GM10248 (cell line): Measurements from ENCODE around the gene NSMCE1.

Experiments
- CTCF ChIA-PET: fragments of 300-600 bp; sonication (Branson Sonifier 250); formaldehyde crosslinking; extraction: SDS; loops from one replicate; lab custom pipeline; 2021; ENCODE audit warnings: antibody characterized with exemption; lab: Yijun Ruan, JAX
- POLR2A ChIA-PET: fragments of 350-650 bp; sonication (Branson Sonifier 250); formaldehyde crosslinking; extraction: SDS; loops from one replicate; lab custom pipeline; 2020; ENCODE audit warnings: antibody characterized with exemption; lab: Yijun Ruan, JAX
- DNase-seq: peaks from one replicate; pipeline ENCODE4 v3.0.0; 2012; ENCODE audit errors: extremely low spot score
- TF ChIP-seq, protein P1 (sequence below): IDR thresholded peaks from 2 replicates; pipeline ENCODE4 v1.5.1; 2012; ENCODE audit warnings: mild to moderate bottlenecking, low read depth; ENCODE audit errors: extremely low read depth, missing control alignments, control extremely low read depth

Gene NSMCE1

GRCh38 chr16:27222249-27223225 lies 46.0 kb downstream of the NSMCE1 start:
- DNase-seq, result no peak
- TF ChIP-seq, protein P1, sequence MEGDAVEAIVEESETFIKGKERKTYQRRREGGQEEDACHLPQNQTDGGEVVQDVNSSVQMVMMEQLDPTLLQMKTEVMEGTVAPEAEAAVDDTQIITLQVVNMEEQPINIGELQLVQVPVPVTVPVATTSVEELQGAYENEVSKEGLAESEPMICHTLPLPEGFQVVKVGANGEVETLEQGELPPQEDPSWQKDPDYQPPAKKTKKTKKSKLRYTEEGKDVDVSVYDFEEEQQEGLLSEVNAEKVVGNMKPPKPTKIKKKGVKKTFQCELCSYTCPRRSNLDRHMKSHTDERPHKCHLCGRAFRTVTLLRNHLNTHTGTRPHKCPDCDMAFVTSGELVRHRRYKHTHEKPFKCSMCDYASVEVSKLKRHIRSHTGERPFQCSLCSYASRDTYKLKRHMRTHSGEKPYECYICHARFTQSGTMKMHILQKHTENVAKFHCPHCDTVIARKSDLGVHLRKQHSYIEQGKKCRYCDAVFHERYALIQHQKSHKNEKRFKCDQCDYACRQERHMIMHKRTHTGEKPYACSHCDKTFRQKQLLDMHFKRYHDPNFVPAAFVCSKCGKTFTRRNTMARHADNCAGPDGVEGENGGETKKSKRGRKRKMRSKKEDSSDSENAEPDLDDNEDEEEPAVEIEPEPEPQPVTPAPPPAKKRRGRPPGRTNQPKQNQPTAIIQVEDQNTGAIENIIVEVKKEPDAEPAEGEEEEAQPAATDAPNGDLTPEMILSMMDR, result no peak

GRCh38 chr16:27221576-27222248 lies 46.9 kb downstream of the NSMCE1 start:
- no peak for DNase-seq
- TF ChIP-seq, protein P1, result no peak
- ChIA-PET POLR2A (no interaction called here), CTCF (interaction anchor here (0.9 to 5.5 kb wide), 5 partner anchors 10 to 134 kb away, joined by 3 to 28 read pairs (median 4); no protein-coding TSS in a partner anchor)

More at GRCh38 chr16:27222249-27223225, 46.0 kb downstream of the NSMCE1 start:
- ChIA-PET POLR2A (no interaction called here), CTCF (interaction anchor here (0.9 to 5.5 kb wide), 4 partner anchors 10 to 133 kb away, joined by 3 to 28 read pairs (median 4); no protein-coding TSS in a partner anchor)

DNA sequence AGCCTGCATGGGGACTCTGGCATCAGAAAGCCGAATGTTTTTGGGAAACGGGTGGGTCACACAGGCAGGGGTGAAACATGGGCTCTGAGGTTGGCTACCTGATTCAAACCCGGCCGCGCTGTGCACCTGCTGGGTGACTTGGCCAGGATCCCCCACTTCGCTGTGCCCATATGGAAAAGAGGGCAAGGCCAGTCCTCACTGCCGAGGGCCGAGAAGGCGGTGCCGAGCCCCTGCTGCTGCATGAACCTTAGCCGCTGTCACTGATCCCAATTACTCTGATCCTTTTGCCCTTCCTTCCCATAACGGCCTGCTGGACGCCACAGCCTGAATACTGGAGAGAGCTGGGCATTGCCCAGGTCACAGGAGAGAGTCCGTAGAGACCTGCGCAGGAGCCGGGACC lies 47.6 kb downstream of the NSMCE1 start:
- TF ChIP-seq, protein P1, result no peak
- no peak for DNase-seq
- ChIA-PET CTCF (interaction anchor here (0.8 to 5.5 kb wide), 5 partner anchors 8 to 41 kb away, joined by 3 to 28 read pairs (median 4); no protein-coding TSS in a partner anchor), POLR2A (no interaction called here)

GRCh38 chr16:27220527-27220926 lies 48.0 kb downstream of the NSMCE1 start:
- no peak for DNase-seq
- POLR2A ChIA-PET, result no interaction called here
- TF ChIP-seq, protein P1, result no peak
- CTCF ChIA-PET, result interaction anchor here (0.8 to 5.5 kb wide), 3 partner anchors 9 to 14 kb away, joined by 4 to 28 read pairs (median 4); no protein-coding TSS in a partner anchor

DNA sequence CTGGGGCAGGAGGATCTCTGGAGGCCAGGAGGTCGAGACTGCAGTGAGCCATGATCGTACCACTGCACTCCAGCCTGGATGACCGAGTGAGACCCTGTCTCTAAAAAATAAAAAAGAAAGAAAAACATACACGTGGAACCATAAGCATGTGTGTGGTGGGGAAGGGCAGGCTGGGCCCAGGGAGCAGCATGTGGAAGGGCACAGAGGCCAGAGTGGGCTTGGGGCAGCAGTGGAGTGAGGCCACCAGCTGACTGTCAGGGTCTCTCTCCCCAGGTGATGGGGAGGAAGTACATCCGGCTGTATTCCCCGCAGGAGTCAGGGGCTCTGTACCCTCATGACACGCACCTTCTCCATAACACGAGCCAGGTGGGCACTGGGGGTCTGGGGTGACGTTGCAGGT lies 48.5 kb downstream of the NSMCE1 start:
- ChIA-PET POLR2A (interaction anchor here (0.6 kb wide), 1 partner anchor 9 kb away, joined by 5 read pairs; no protein-coding TSS in a partner anchor), CTCF (interaction anchor here (5.5 kb wide), 1 partner anchor 15 kb away, joined by 28 read pairs; no protein-coding TSS in a partner anchor)
- DNase-seq, result no peak
- TF ChIP-seq, protein P1, result no peak

DNA sequence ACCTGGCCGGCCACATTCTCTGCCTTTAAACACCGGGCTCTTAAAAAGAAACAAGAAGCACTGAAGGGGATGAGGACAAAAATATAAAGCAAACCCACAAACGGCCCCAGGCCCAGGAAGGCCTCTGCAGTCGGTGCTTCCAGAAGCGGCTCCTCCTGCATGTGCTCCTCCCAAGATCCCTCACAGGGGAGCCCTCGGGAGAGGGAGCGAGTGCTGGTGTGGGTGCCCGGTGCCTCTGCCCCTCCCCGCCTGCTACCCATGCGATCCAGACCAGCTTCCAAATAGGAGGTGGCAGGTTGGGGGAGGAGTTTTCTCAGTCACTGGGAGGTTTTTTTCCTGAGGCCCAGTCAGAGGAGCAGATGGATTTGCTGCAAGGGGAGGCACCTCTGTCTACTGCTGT lies 49.4 kb downstream of the NSMCE1 start:
- ChIA-PET POLR2A (no interaction called here), CTCF (interaction anchor here (5.5 kb wide), 1 partner anchor 16 kb away, joined by 28 read pairs; no protein-coding TSS in a partner anchor)
- TF ChIP-seq, protein P1, result no peak
- no peak for DNase-seq
